Glutamatergic neuron (in vitro differentiated cells): ENCODE measurements around the gene FGGY. TPM values are rescaled to one million over a fixed set of nuclear protein-coding genes. Genes with fewer than 3 reads are reported as not detected.

Source experiments
- DNase-seq: peaks from one replicate; pipeline ENCODE4 v3.0.0; 2022
- H3K27ac Mint-ChIP-seq: one replicate; pipeline ENCODE4 v1.8.0; 2020; ENCODE audit warnings: mild to moderate bottlenecking, mixed read lengths, inconsistent platforms; ENCODE audit not compliant: unreplicated experiment
- H3K27me3 Mint-ChIP-seq: one replicate; pipeline ENCODE4 v1.8.0; 2020; ENCODE audit warnings: mild to moderate bottlenecking, moderate library complexity, mixed read lengths, inconsistent platforms; ENCODE audit not compliant: unreplicated experiment
- H3K36me3 Mint-ChIP-seq: one replicate; pipeline ENCODE4 v1.8.0; 2020; ENCODE audit warnings: mild to moderate bottlenecking, mixed read lengths, inconsistent platforms; ENCODE audit not compliant: unreplicated experiment
- H3K4me1 Mint-ChIP-seq: one replicate; pipeline ENCODE4 v1.8.0; 2020; ENCODE audit warnings: mild to moderate bottlenecking, low read depth, mixed read lengths, inconsistent platforms; ENCODE audit not compliant: unreplicated experiment
- H3K4me3 Mint-ChIP-seq: one replicate; pipeline ENCODE4 v1.8.0; 2020; ENCODE audit warnings: mild to moderate bottlenecking, mixed read lengths, inconsistent platforms; ENCODE audit not compliant: unreplicated experiment
- H3K9me3 Mint-ChIP-seq: one replicate; pipeline ENCODE4 v1.8.0; 2020; ENCODE audit warnings: mild to moderate bottlenecking, moderate library complexity, mixed read lengths, inconsistent platforms; ENCODE audit not compliant: unreplicated experiment
- total RNA-seq: library from RNA; stranded (reverse); fragmentation: NEBNext Ultra II Directional; extraction: Animal tissue kit (Norgen Biotek cat#: 25700); gene quantifications from one replicate; pipeline ENCODE4 v1.2.1, GENCODE V29; 2021; ENCODE audit not compliant: unreplicated experiment
- TF ChIP-seq, protein P1 (sequence below): fragments of 200-600 bp; sonication (generic); IDR thresholded peaks from one replicate; pipeline ENCODE4 v1.5.0; 2021; ENCODE audit not compliant: partially characterized antibody, unreplicated experiment

FGGY gene
- total RNA-seq, 1 donor from 2014 or later, result 11.6 TPM

DNA sequence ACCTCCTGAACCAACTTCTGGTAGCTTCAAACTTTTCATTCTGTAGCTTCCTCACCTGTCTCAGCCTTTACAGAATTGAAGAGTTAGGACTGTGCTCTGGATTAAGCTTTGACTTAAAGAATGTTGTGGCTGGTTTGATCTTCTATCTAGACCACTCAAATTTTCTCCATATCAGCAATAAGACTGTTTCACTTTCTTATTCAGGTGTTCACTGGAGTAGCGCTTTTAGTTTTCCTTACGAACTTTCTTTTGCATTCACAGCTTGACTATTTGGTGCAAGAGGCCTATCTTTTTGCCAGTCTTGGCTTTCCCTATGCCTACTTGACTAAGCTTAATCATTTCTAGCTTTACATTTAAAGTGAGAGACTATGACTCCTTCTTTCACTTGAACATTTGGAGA is 31.5 kb downstream of the FGGY start:
- Mint-ChIP-seq H3K4me3 (no peak overlapping the region), H3K27me3 (no peaks in the 10 kb centered on the region), H3K4me1 (peaks cover 6% of the 10 kb centered on the region), H3K36me3 (no peaks in the 10 kb centered on the region), H3K27ac (no peak overlapping the region), H3K9me3 (no peaks in the 10 kb centered on the region)
- DNase-seq, result no peak
- TF ChIP-seq, protein P1, sequence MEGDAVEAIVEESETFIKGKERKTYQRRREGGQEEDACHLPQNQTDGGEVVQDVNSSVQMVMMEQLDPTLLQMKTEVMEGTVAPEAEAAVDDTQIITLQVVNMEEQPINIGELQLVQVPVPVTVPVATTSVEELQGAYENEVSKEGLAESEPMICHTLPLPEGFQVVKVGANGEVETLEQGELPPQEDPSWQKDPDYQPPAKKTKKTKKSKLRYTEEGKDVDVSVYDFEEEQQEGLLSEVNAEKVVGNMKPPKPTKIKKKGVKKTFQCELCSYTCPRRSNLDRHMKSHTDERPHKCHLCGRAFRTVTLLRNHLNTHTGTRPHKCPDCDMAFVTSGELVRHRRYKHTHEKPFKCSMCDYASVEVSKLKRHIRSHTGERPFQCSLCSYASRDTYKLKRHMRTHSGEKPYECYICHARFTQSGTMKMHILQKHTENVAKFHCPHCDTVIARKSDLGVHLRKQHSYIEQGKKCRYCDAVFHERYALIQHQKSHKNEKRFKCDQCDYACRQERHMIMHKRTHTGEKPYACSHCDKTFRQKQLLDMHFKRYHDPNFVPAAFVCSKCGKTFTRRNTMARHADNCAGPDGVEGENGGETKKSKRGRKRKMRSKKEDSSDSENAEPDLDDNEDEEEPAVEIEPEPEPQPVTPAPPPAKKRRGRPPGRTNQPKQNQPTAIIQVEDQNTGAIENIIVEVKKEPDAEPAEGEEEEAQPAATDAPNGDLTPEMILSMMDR, result no peak

DNA sequence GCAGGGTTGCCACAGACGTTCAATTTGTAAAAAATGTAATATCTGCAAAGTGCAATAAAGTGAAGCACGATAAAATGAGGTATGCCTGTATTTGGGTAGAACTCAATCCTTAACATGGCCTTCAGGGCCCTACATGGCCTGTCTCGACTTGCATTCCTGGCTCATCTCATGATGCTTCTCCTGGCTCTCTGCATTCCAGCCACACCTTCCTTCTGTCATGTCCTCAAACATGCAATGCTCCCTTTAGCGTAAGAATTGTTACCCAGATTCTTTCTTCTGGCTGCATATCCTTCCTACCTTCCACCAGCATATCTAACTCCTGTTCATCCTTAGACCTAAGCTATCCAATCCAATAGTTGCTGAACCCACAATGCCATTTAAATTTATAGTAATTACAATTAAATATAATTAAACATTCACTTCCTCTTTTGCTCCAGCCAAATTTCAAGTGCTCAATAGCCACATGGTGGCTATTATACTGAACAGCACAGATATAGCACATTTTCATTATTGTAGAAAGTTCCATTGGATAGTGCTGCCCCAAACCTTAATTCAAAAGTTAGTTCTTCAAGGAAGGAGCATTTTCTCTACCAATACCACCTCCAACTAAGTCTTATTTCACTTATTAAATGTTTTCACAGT is 32.6 kb downstream of the FGGY start:
- H3K4me3 Mint-ChIP-seq, result no peak overlapping the region
- no peak overlapping the region for H3K27ac Mint-ChIP-seq
- H3K4me1 Mint-ChIP-seq, result no peaks in the 10 kb centered on the region
- no peaks in the 10 kb centered on the region for H3K36me3 Mint-ChIP-seq
- no peaks in the 10 kb centered on the region for H3K9me3 Mint-ChIP-seq
- H3K27me3 Mint-ChIP-seq, result no peaks in the 10 kb centered on the region
- TF ChIP-seq, protein P1, result no peak
- DNase-seq, result no peak

DNA sequence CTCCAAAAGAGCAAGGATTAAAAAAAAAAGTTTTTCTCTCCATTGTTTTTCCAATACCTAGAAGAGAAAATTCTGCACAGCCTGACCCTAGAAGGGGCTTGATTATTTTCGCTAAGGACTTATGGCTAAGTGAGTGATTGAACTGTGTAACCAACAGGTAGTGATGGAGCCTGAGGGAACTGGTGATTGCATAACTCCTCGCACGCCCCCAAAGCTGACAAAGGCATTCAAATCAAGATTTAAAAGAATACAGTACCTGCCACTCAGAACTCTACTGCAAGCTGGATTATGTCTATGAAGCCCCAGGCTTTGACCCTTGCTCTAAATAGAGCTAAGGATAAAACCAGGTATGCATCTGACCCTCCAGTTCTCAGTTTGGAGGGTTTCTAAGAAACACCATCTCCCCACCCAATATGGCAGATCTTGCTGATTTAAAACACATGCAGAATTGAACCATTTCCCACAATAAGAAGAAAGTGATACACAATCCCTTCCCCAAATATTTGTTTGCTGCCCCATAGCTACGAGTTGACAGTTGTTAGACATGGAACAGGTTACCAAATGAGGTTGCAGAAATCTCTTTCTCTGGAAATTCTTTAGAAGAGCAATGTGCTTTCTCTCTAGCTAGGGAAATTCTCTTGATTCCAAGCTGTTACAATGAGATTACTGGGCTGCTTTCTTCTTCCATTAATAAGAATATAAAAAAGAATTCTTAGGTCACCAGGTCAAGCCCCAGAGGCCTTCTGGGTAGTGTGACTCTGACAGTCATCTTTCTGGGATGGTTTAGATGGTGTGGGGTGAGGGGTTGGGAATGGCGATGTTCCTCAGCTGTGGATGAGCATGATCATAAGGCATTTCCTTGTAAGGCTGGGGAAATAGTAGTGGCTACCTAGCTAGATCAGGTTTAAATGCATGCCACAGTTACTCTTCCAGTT is 35.1 kb downstream of the FGGY start:
- TF ChIP-seq, protein P1, result no peak
- Mint-ChIP-seq H3K27me3 (no peaks in the 10 kb centered on the region), H3K9me3 (no peaks in the 10 kb centered on the region), H3K4me1 (no peaks in the 10 kb centered on the region), H3K4me3 (no peak overlapping the region), H3K27ac (no peak overlapping the region), H3K36me3 (no peaks in the 10 kb centered on the region)
- no peak for DNase-seq

DNA sequence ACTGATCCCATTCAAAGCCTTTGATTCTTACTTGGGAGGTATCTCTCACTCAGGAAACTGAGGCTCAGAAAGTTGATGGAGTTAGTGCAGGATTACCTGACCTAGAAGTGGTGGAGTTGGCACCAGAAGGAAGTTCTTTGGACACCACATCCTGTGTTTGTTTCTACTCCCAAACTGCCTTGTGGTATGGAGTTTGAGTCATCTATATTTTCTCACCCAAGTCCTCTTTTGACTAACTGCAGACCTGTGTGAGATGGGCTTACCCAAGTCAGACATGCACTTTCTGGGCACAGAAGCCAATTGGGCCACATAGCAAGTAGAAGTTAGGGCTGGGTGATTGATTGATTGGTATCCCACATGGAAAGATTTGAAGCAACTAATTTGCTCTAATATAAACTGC is 36.1 kb downstream of the FGGY start:
- Mint-ChIP-seq H3K4me3 (no peak overlapping the region), H3K27me3 (no peaks in the 10 kb centered on the region), H3K36me3 (no peaks in the 10 kb centered on the region), H3K4me1 (no peaks in the 10 kb centered on the region), H3K9me3 (no peaks in the 10 kb centered on the region), H3K27ac (no peak overlapping the region)
- no peak for DNase-seq
- TF ChIP-seq, protein P1, result no peak
